Astrocyte of the cerebellum (primary cell): ENCODE data around the gene TMPRSS6.

Experiments
- DNase-seq: peaks from one replicate; pipeline ENCODE4 v3.0.0-alpha.2; 2011; ENCODE audit warnings: low read depth
- H3K4me3 ChIP-seq: 2 replicates; pipeline ENCODE4 v1.5.1; 2011; ENCODE audit warnings: mild to moderate bottlenecking, low read depth, low read length, moderate library complexity
- in situ Hi-C: cut with HindIII; loops from 2 replicates; pipeline ENCODE4 v1.10.0; 2017; ENCODE audit warnings: low sequenced_read_pairs
- TF ChIP-seq, protein P1 (sequence below): IDR thresholded peaks from 2 replicates; pipeline ENCODE4 v1.5.1; 2012; ENCODE audit warnings: low read length, low read depth, moderate library complexity, mild to moderate bottlenecking; ENCODE audit errors: missing control alignments

The TMPRSS6 gene

DNA sequence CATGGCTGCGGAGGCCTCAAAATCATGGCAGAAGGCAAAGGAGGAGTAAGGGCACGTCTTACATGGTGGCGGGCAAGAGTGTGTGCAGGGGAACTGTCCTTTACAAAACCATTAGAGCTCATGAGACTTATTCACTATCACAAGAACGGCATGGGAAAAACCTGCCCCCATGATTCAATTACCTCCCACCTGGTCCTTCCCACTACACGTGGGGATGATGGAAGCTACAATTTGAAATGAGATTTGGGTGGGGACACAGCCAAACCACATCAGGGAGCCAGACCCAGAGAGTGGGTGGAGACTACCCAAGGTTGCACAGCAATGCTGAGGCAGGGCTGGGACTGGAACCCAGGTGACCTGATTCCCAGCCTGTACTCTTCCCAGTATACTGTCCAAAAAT, 8.6 kb upstream of the TMPRSS6 start:
- in situ Hi-C loops = no loop called here
- no peak overlapping the region for H3K4me3 ChIP-seq
- TF ChIP-seq, protein P1, sequence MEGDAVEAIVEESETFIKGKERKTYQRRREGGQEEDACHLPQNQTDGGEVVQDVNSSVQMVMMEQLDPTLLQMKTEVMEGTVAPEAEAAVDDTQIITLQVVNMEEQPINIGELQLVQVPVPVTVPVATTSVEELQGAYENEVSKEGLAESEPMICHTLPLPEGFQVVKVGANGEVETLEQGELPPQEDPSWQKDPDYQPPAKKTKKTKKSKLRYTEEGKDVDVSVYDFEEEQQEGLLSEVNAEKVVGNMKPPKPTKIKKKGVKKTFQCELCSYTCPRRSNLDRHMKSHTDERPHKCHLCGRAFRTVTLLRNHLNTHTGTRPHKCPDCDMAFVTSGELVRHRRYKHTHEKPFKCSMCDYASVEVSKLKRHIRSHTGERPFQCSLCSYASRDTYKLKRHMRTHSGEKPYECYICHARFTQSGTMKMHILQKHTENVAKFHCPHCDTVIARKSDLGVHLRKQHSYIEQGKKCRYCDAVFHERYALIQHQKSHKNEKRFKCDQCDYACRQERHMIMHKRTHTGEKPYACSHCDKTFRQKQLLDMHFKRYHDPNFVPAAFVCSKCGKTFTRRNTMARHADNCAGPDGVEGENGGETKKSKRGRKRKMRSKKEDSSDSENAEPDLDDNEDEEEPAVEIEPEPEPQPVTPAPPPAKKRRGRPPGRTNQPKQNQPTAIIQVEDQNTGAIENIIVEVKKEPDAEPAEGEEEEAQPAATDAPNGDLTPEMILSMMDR = no peak
- DNase-seq = no peak

DNA sequence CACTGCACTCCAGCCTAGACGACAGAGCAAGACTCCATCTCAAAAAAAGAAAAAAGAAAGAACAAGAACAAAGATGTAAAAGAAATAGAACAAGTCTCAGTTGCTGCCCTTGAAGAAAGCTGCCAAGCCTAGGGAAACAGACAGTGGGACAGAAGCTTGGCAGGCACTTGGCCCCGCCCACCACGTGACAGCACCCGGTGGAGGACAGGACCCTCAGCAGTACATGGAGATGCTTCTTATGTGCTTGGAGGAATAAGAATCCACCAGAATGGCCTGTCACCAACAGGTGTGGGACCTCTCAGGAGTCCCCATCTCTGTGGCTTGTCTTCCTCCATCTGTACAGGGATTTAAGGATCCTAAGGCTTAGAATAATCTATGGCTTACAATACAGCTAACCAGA, 7.6 kb upstream of the TMPRSS6 start:
- H3K4me3 ChIP-seq = no peak overlapping the region
- TF ChIP-seq, protein P1 = no peak
- DNase-seq = no peak
- in situ Hi-C loops = no loop called here

DNA sequence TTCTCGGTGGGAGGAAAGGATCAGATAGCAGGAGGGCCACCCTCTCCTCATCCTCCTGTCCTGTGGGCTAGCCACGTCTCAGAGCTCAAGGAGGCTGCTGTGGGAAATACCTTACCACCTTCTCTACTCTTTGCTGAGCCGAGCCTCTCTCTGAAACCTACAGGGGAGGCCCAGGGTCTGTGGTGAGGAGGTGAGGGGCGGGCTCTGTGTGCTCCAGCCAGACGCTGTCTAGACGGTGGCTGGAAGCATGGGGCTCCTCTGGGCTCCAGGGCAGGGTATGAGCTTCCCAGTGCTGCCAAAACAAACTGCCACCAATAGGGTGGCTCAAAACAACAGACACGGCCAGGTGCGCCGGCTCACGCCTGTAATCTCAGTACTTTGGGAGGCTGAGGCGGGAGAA, 5.5 kb upstream of the TMPRSS6 start:
- DNase-seq = no peak
- TF ChIP-seq, protein P1 = no peak
- in situ Hi-C loops = no loop called here
- no peak overlapping the region for H3K4me3 ChIP-seq

DNA sequence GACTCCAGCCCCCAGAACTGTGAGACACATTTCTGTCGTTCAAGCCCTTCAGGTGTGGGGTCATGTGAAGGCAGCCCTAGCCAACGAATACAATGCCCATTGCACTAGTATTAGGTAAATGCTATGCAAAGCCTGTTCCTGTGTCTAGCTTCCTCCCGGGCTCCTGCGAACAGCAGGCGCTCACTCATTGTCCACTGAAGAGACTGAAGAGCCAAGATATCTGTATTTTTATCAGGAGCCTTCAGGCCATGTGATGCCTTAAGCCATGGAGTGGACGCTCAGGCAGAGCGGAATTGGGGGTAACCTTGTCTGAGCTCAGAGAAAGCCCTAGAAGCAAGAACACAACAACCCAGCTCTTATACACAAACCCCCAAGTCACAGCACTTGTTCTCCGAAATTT, 4.2 kb upstream of the TMPRSS6 start:
- DNase-seq = no peak

DNA sequence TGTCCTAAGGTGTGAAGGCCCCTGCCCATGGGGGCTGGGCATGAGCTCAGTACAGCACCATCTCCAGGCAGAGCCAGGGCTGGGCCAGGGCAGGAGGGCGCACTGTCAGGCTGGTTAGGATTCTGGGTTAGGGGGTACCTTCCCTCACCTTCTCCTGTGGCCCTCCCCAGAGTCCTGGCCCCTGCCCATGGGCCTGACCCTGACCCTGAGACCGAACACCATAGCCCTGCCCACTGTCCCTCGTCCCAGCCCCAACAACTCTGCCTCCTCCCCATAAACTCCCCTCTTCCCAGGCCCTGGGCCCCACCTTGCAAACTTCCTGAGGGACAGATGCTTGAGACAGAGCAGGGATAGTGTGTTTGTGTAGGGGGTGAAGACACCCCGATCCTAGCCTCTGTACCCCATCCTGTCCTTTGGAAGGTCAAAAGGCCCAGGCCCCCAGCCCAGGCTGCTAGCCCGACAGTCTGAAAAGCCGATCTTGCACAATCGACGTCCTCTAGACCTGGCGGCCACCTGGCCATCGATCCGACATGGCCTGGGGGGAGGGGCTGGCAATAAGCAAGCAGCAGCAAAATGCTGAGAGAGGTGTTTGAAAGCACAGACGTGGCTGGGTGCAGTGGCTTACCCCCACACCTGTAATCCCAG, 2.7 kb upstream of the TMPRSS6 start:
- H3K4me3 ChIP-seq = no peak overlapping the region
- DNase-seq = no peak
- in situ Hi-C loops = no loop called here
- TF ChIP-seq, protein P1 = no peak

More for the DNA sequence above, 4.2 kb upstream of the TMPRSS6 start:
- TF ChIP-seq, protein P1 = no peak
- H3K4me3 ChIP-seq = no peak overlapping the region
- in situ Hi-C loops = no loop called here

DNA sequence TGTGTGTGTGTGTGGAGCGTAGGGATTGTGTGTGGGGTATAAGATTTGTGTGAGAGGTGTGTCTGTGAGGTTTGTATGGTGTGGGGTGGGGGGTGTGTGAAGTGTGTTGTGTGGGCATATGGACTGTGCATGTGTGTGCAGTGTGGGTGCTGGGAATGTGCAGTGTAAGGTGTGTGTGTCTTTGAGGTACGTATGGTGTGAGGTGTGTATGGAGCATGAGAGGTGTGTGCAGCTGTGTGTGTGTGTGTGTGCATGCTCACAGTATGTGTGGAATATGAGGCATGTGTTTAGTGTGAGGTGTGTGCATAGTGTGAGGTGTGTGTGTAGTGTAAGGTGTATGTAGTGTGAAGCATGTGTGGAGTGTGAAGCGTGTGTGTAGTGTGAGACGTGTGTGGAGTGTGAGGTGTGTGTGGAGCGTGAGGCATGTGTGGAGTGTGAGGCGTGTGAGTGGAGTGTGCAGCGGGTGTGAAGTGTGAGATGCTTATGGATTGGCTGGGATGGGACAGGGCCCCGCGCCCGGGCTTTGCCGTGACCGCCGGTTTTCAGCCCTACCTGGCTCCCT, 1.7 kb upstream of the TMPRSS6 start:
- TF ChIP-seq, protein P1 = no peak
- DNase-seq = no peak
- in situ Hi-C loops = no loop called here
- no peak overlapping the region for H3K4me3 ChIP-seq
